AG04449 (cell line): ENCODE measurements around the gene KCNJ14.
A peak's percentile ranks its signal among the peaks of the same experiment; 100 is the strongest.
"Not testable (repeated sequence)": the region's sequence is repeated elsewhere in the genome, so short reads cannot be mapped to it uniquely, and the experiment has no call there.

Experiments
- CTCF ChIA-PET: fragments of 350-600 bp; formaldehyde crosslinking; extraction: SDS; loops from one replicate; lab custom pipeline; 2021; ENCODE audit warnings: antibody characterized with exemption; lab: Yijun Ruan, JAX
- POLR2A ChIA-PET: fragments of 400-600, 350-600 bp; formaldehyde crosslinking; extraction: SDS; loops from one replicate; lab custom pipeline; 2020; ENCODE audit warnings: antibody characterized with exemption, inconsistent platforms; lab: Yijun Ruan, JAX
- DNase-seq: peaks from one replicate; pipeline ENCODE4 v3.0.0-alpha.2; 2010; ENCODE audit warnings: low read depth, low spot score
- H3K4me3 ChIP-seq: 2 replicates; pipeline ENCODE4 v1.5.1; 2011; ENCODE audit warnings: low read depth, mild to moderate bottlenecking, control low read depth, low read length
- CTCF ChIP-seq: IDR thresholded peaks from one replicate; pipeline ENCODE4 v1.5.1; 2011; ENCODE audit warnings: mild to moderate bottlenecking, moderate library complexity, low read length, control low read depth, inconsistent platforms; ENCODE audit not compliant: insufficient read depth; ENCODE audit errors: missing control alignments

The KCNJ14 gene

GRCh38 chr19:48484247-48484893, 29.0 kb downstream of the KCNJ14 start:
- no peak for TF ChIP-seq CTCF
- CTCF ChIA-PET: interaction anchor here (0.5 kb wide), 1 partner anchor 87 kb away, joined by 3 read pairs; no protein-coding TSS in a partner anchor

DNA sequence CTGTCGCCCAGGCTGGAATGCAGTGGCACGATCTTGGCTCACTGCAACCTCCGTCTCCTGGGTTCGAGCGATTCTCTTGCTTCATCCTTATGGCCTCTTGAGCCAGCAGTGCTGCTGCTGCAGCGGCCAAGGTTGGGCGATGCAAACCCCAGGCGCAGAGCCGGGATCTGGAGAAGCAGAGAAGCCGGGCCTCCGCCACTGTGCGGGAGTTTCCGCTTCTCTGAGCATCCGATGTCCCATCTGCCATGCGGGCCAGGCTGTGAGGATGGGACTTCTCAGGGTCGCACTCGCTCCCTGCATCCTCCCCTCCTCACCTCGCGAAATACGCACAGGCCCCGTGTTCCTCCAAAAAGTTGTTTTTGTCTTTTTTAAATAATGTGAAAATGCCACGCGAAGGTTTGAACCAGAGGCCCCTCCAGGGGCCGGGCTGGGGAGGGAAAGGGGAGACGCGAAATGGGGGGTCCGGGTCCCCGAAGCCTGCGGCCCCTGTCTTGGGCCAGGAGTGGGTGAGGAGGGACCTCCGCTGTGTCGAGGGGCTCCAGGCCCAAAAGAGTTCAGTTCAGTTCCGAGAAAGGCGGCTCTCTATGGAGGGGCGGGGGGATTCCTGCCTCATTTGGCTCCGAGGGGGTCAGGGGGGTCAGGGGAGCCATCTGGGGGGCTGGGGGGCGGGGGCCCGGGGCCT, 29.7 kb downstream of the KCNJ14 start:
- no peak for TF ChIP-seq CTCF
- ChIA-PET CTCF (interaction anchor here (0.5 kb wide), 1 partner anchor 87 kb away, joined by 3 read pairs; no protein-coding TSS in a partner anchor), POLR2A (no interaction called here)
- H3K4me3 ChIP-seq: no peak overlapping the region
- no peak for DNase-seq

More at GRCh38 chr19:48484247-48484893, 29.0 kb downstream of the KCNJ14 start:
- no peak for DNase-seq
- no peak overlapping the region for H3K4me3 ChIP-seq
- POLR2A ChIA-PET: no interaction called here

DNA sequence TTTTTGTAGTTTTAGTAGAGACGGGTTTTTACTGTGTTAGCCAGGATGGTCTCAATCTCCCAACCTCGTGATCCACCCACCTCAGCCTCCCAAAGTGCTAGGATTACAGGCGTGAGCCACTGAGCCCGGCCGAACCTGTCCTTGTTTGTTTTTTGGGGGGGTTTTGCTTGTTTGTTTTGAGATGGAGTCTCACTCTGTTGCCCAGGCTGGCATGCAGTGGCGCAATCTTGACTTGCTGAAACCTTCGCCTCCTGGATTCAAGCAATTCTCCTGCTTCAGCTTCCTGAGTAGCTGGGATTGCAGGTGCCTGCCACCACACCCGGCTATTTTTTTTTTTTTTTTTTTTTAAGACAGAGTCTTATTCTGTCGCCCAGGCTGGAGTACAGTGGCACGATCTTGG, 31.3 kb downstream of the KCNJ14 start:
- H3K4me3 ChIP-seq, POLR2A ChIA-PET, DNase-seq: not testable (repeated sequence)
- CTCF ChIA-PET: interaction anchor here (1.9 to 12.1 kb wide), 4 partner anchors 11 to 122 kb away, joined by 10 to 392 read pairs (median 30); partner anchors contain the start of gene SPACA4

- POLR2A ChIA-PET: interaction anchor here (0.7 to 1.3 kb wide), 3 partner anchors 11 to 97 kb away, joined by 3 read pairs; no protein-coding TSS in a partner anchor
- no peak for TF ChIP-seq CTCF
- no peak overlapping the region for H3K4me3 ChIP-seq
- no peak for DNase-seq
- CTCF ChIA-PET: interaction anchor here (0.7 to 12.1 kb wide), 11 partner anchors 7 to 173 kb away, joined by 3 to 392 read pairs (median 10); partner anchors contain the start of genes GRIN2D, KDELR1 and SPACA4
Observed at GRCh38 chr19:48487544-48487943, 32.2 kb downstream of the KCNJ14 start.

GRCh38 chr19:48487948-48488347, 32.6 kb downstream of the KCNJ14 start:
- ChIA-PET CTCF (interaction anchor here (0.7 to 12.1 kb wide), 11 partner anchors 8 to 174 kb away, joined by 3 to 392 read pairs (median 10); partner anchors contain the start of genes GRIN2D, KDELR1 and SPACA4), POLR2A (interaction anchor here (0.7 to 1.3 kb wide), 3 partner anchors 11 to 96 kb away, joined by 3 read pairs; no protein-coding TSS in a partner anchor)
- no peak for TF ChIP-seq CTCF
- DNase-seq: peak; percentile 36
- no peak overlapping the region for H3K4me3 ChIP-seq

GRCh38 chr19:48488478-48488877, 33.1 kb downstream of the KCNJ14 start:
- POLR2A ChIA-PET: interaction anchor here (0.6 to 1.3 kb wide), 2 partner anchors 14 to 127 kb away, joined by 3 read pairs; no protein-coding TSS in a partner anchor
- not testable (repeated sequence) for H3K4me3 ChIP-seq, DNase-seq
- CTCF ChIA-PET: interaction anchor here (0.7 to 12.1 kb wide), 21 partner anchors 8 to 174 kb away, joined by 3 to 392 read pairs (median 5); partner anchors contain the start of genes FAM83E, GRIN2D, KDELR1 and RPL18
